ENCODE data around the gene ZDHHC20. TPM values are rescaled to one million over a fixed set of nuclear protein-coding genes. Genes with fewer than 3 reads are reported as not detected.

Gene ZDHHC20
- total RNA-seq, 2 experiments from 2014 or later: 39.6 to 60.1 TPM

DNA sequence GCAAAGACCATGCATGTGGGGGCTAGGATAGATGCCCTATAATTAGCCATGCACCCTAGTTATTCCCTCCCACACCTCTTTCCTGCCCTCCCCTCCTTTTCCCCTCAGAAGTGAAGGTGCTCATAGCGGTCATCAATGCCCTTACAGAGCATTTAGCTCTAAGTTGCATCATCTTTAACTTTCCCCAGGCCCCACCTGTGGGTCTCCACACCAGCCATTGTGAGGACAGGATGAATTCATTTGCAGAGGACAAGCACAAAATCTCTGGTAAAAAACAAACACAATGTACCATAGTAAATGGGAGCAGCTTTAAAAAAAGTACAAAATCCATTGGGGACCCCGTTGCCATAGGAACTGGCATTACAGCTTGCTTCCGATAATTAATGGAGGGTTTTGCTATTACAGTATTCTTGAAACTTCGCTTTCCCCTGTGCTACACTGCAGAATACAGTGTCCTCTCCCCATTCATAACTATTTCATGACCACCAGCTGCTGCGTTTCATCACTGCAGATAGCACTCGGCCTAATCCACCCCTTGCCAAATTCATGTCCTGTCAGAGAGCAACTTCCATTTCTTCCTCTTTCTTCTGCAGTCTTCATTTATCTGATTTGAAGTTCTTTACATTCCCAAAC lies 110.5 kb downstream of the ZDHHC20 start:
- Histone ChIP-seq H3K9me2 (ENCODE audit: insufficient read depth, low read length) (no peaks in the 10 kb centered on the region), H3K27ac (ENCODE audit: low read depth, low read length, poor library complexity, severe bottlenecking) (no peak overlapping the region), H3K79me2 (ENCODE audit: insufficient read depth, low read depth, low read length) (no peaks in the 10 kb centered on the region), H3K36me3 (ENCODE audit: insufficient read depth, low read length) (no peaks in the 10 kb centered on the region), H3K9me3 (ENCODE audit: low read length) (no peaks in the 10 kb centered on the region), H3K4me3 (ENCODE audit: low read depth, low read length, poor library complexity, severe bottlenecking) (no peak overlapping the region), H3K4me1 (ENCODE audit: insufficient read depth, low read length, poor library complexity, severe bottlenecking) (peaks cover 10% of the 10 kb centered on the region), H2AFZ (ENCODE audit: low read length) (no peak overlapping the region), H3K4me2 (ENCODE audit: low read length) (no peak overlapping the region), H4K20me1 (ENCODE audit: insufficient read depth, low read length) (no peaks in the 10 kb centered on the region)
- ChIA-PET CTCF (ENCODE audit: unreplicated experiment) (no interaction called here), POLR2A (interaction anchor here (0.6 kb wide), 1 partner anchor 255 kb away, joined by 3 read pairs; no protein-coding TSS in a partner anchor)
- no peak for DNase-seq (ENCODE audit: low spot score)
- intact Hi-C loops (cut with micrococcal nuclease; ENCODE audit: unreplicated experiment): no loop called here
- no peak for TF ChIP-seq EZH2phosphoT487 (IDR thresholded peaks at IDR 0.05; ENCODE audit: borderline replicate concordance, low read depth, low read length)
- BruUV-seq (replicated peaks): no TSS peak

GRCh38 chr13:21347753-21348318 lies 111.3 kb downstream of the ZDHHC20 start:
- POLR2A ChIA-PET: no interaction called here
- CTCF ChIA-PET (ENCODE audit: unreplicated experiment): no interaction called here
- Histone ChIP-seq H4K20me1 (ENCODE audit: insufficient read depth, low read length) (no peaks in the 10 kb centered on the region), H3K4me3 (ENCODE audit: low read depth, low read length, poor library complexity, severe bottlenecking) (no peak overlapping the region), H3K9me2 (ENCODE audit: insufficient read depth, low read length) (no peaks in the 10 kb centered on the region), H3K36me3 (ENCODE audit: insufficient read depth, low read length) (no peaks in the 10 kb centered on the region), H3K79me2 (ENCODE audit: insufficient read depth, low read depth, low read length) (no peaks in the 10 kb centered on the region), H3K4me1 (ENCODE audit: insufficient read depth, low read length, poor library complexity, severe bottlenecking) (peaks cover 10% of the 10 kb centered on the region), H3K27ac (ENCODE audit: low read depth, low read length, poor library complexity, severe bottlenecking) (no peak overlapping the region), H3K4me2 (ENCODE audit: low read length) (no peak overlapping the region), H2AFZ (ENCODE audit: low read length) (no peak overlapping the region), H3K9me3 (ENCODE audit: low read length) (no peaks in the 10 kb centered on the region)
- BruUV-seq (replicated peaks): no TSS peak
- TF ChIP-seq EZH2phosphoT487 (IDR thresholded peaks at IDR 0.05; ENCODE audit: borderline replicate concordance, low read depth, low read length): no peak
- TF ChIP-seq, protein P1, sequence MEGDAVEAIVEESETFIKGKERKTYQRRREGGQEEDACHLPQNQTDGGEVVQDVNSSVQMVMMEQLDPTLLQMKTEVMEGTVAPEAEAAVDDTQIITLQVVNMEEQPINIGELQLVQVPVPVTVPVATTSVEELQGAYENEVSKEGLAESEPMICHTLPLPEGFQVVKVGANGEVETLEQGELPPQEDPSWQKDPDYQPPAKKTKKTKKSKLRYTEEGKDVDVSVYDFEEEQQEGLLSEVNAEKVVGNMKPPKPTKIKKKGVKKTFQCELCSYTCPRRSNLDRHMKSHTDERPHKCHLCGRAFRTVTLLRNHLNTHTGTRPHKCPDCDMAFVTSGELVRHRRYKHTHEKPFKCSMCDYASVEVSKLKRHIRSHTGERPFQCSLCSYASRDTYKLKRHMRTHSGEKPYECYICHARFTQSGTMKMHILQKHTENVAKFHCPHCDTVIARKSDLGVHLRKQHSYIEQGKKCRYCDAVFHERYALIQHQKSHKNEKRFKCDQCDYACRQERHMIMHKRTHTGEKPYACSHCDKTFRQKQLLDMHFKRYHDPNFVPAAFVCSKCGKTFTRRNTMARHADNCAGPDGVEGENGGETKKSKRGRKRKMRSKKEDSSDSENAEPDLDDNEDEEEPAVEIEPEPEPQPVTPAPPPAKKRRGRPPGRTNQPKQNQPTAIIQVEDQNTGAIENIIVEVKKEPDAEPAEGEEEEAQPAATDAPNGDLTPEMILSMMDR (conservative IDR thresholded peaks at IDR 0.05; ENCODE audit: low read length): no peak
- intact Hi-C loops (cut with micrococcal nuclease; ENCODE audit: unreplicated experiment): no loop called here
- no peak for DNase-seq (ENCODE audit: low spot score)

- Histone ChIP-seq H4K20me1 (ENCODE audit: insufficient read depth, low read length) (no peaks in the 10 kb centered on the region), H3K4me3 (ENCODE audit: low read depth, low read length, poor library complexity, severe bottlenecking) (no peak overlapping the region), H3K9me2 (ENCODE audit: insufficient read depth, low read length) (no peaks in the 10 kb centered on the region), H3K79me2 (ENCODE audit: insufficient read depth, low read depth, low read length) (no peaks in the 10 kb centered on the region), H3K27ac (ENCODE audit: low read depth, low read length, poor library complexity, severe bottlenecking) (no peak overlapping the region), H3K4me1 (ENCODE audit: insufficient read depth, low read length, poor library complexity, severe bottlenecking) (peaks cover 10% of the 10 kb centered on the region), H3K36me3 (ENCODE audit: insufficient read depth, low read length) (no peaks in the 10 kb centered on the region), H2AFZ (ENCODE audit: low read length) (peak overlapping the region; percentile 43; the same call in 1 of the 2 replicates), H3K9me3 (ENCODE audit: low read length) (no peaks in the 10 kb centered on the region), H3K4me2 (ENCODE audit: low read length) (0 out of 2 replicates have a peak overlapping the region, but pooled peaks have one; percentile 27)
- ChIA-PET CTCF (ENCODE audit: unreplicated experiment) (no interaction called here), POLR2A (interaction anchor here (1.5 kb wide), 1 partner anchor 46 kb away, joined by 3 read pairs; no protein-coding TSS in a partner anchor)
- TF ChIP-seq, protein P1 (conservative IDR thresholded peaks at IDR 0.05; ENCODE audit: low read length): no peak
- TF ChIP-seq EZH2phosphoT487 (IDR thresholded peaks at IDR 0.05; ENCODE audit: borderline replicate concordance, low read depth, low read length): no peak
- intact Hi-C loops (cut with micrococcal nuclease; ENCODE audit: unreplicated experiment): no loop called here
- no TSS peak for BruUV-seq (replicated peaks)
- peak; percentile 37 for DNase-seq (ENCODE audit: low spot score)
Observed at GRCh38 chr13:21344662-21345176, 114.4 kb downstream of the ZDHHC20 start.
